Spleen (tissue), 11 donors: ENCODE data around the gene TDRD9. TPM values are rescaled to one million over a fixed set of nuclear protein-coding genes. Genes with fewer than 3 reads are reported as not detected.

ENCODE experiments used
- DNase-seq: peaks from one replicate; pipeline ENCODE4 v3.0.0-alpha.2; 2020
- H3K27ac ChIP-seq, 8 donors: fragments of 200-600 bp; sonication (generic) in 7 of 8; 1 replicate in 4 of 8; 2 replicates in 4 of 8; pipeline versions ENCODE4 v1.5.0 to v1.8.0; 2016 to 2021; ENCODE audit warnings: inconsistent platforms in 4 of 8, mild to moderate bottlenecking in 4 of 8, moderate library complexity in 1 of 8
- H3K27me3 ChIP-seq, 7 donors: fragments of 200-600 bp; sonication (generic) in 6 of 7; replicated peaks in 1 of 7; 1 replicate in 4 of 7; 2 replicates in 3 of 7; pipeline versions ENCODE4 v1.5.0 to v1.8.0; 2016 to 2021; ENCODE audit warnings: inconsistent platforms in 3 of 7, mild to moderate bottlenecking in 1 of 7
- H3K36me3 ChIP-seq, 6 donors: fragments of 200-600 bp; sonication (generic) in 5 of 6; 1 replicate in 4 of 6; 2 replicates in 2 of 6; pipeline versions ENCODE4 v1.5.0 to v1.8.0; 2016 to 2021; ENCODE audit warnings: inconsistent platforms in 2 of 6
- H3K4me1 ChIP-seq, 6 donors: fragments of 200-600 bp; sonication (generic) in 5 of 6; 1 replicate in 3 of 6; 2 replicates in 3 of 6; pipeline versions ENCODE4 v1.5.0 to v1.8.0; 2016 to 2021; ENCODE audit warnings: inconsistent platforms in 3 of 6
- H3K4me3 ChIP-seq, 8 donors: fragments of 200-600 bp; sonication (generic) in 7 of 8; 1 replicate in 4 of 8; 2 replicates in 4 of 8; pipeline versions ENCODE4 v1.5.0 to v1.8.0; 2016 to 2021; ENCODE audit warnings: inconsistent platforms in 4 of 8, mild to moderate bottlenecking in 4 of 8, moderate library complexity in 2 of 8
- H3K9me3 ChIP-seq, 8 donors: fragments of 200-600 bp; sonication (generic) in 7 of 8; 1 replicate in 4 of 8; 2 replicates in 4 of 8; pipeline versions ENCODE4 v1.5.0 to v1.8.0; 2016 to 2021; ENCODE audit warnings: inconsistent platforms in 4 of 8
- POLR2A ChIP-seq, 3 donors: fragments of 450-650 bp; IDR thresholded peaks; one replicate each; pipeline ENCODE4 v1.5.1; 2017; ENCODE audit warnings: antibody characterized with exemption in 3 of 3, mild to moderate bottlenecking in 1 of 3
- POLR2AphosphoS5 ChIP-seq, 3 donors: sonication (generic); formaldehyde crosslinking; IDR thresholded peaks; one replicate each; pipeline ENCODE4 v1.5.1; 2017; ENCODE audit warnings: antibody characterized with exemption in 3 of 3
- WGBS, 5 donors: extraction: QIAGEN DNeasy Blood & Tissue Kit in 3 of 5; methylation state at CpG; one replicate each; pipeline versions ENCODE4 v1.1.5 to v1.1.7; 2013 to 2018; 5-methylcytosine and 5-hydroxymethylcytosine counted together
- intact Hi-C: fragments of 100-400 bp; cut with DNase I; formaldehyde crosslinking; loops from one replicate; pipeline ENCODE4 v1.15.0; 2023; ENCODE audit warnings: low total_unique reads
- polyA plus RNA-seq, 3 donors: library from polyadenylated mRNA; stranded (reverse); fragments of 200-250 nt; gene quantifications; one replicate each; pipeline ENCODE4 v1.2.1, GENCODE V29; 2013
- total RNA-seq, 7 donors: library from RNA; depleted of rRNA in 3 of 7; stranded (reverse); fragments of >200 nt in 3 of 7; fragmentation: NEBNext Ultra II Directional in 4 of 7; extraction: Animal tissue kit (Norgen Biotek cat#: 25700) in 4 of 7; gene quantifications; one replicate each; pipeline versions ENCODE4 v1.1.0 to v1.2.1, GENCODE V29; 2016 to 2021
- TF ChIP-seq, protein P1 (sequence below), 11 experiments: fragments of 200-600 bp in 7 of 11; fragments of 450-650 bp in 4 of 11; sonication (generic) in 4 of 11; IDR thresholded peaks in 8 of 11; conservative IDR thresholded peaks in 3 of 11; 1 replicate in 7 of 11; 2 replicates in 4 of 11; pipeline versions ENCODE4 v1.4.0 to v1.8.0; 2016 to 2021; ENCODE audit warnings: antibody characterized with exemption in 11 of 11, inconsistent platforms in 4 of 11, mild to moderate bottlenecking in 1 of 11
- donor health status: healthy with polysubstance abuse.
- donor health status: DM: no; HTN: no; CAD: no; lungs with moderate emphysema.
- donor health status: DM: no; HTN: no; CAD: no.
- donor health status: Bipolar disorder and iron deficiency.
- donor health status: healthy.
- donor health status: DM: no; HTN: no; CAD: no.
- donor health status: DM: yes; HTN: yes; CAD: no.

TDRD9 gene
- total and polyA plus RNA-seq, 10 donors: 0.70 to 18.7 (median 8.0) TPM

DNA sequence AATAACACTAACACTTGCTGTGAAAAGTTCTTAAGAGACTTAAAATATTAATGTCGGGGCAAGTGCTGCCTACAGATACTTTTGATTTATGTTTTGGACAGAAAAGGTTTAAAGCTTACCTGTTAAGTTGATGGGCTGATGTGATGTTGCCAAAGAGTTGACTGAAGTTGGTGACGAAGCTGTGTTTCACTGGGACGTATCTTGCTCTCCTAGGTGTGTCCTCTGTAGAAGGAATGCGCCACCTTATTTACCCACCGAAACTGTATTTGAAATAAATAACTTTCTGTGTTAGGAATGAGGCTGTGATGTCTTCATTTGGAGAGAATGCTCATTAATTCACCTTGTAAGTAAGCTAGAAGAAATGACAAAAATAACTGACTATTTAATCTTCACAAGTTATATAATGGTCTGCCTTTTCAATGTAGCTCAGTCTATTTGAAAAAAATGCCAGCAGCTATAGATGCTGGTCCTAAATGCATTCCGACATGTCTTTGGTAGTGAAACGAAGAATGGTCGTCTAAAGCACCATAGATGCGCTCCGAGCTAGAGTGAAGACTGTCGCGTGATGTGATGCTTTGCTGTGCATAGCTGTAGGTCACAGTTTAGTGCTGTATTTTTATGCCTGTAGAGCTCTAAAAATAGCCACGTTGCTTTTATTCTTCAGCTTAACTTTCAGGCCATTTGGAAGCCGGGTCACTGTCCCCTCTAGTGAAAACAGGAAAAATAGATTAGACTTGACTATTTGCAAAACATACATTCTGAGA lies 13.9 kb downstream of the TDRD9 start, which contains the start of gene RD3L:
Gene RD3L, minus strand, starts transcription at position 557 of the 764 bp plus-strand sequence. CDS start 834 bp downstream, outside the sequence.
- DNase-seq: no peak
- no peak within 1 kb of the TSS for H3K4me3 ChIP-seq
- no peak within 1 kb of the TSS for H3K27ac ChIP-seq
- no peaks in the 10 kb centered on the region for H3K4me1 ChIP-seq
- H3K27me3 ChIP-seq: peaks cover 0 to 48% (median 0%) of the 10 kb centered on the region in 7 donors
- WGBS, 5 donors: 83 to 87% (median 85%) methylated on average over 14 of the region's 14 CpGs
- intact Hi-C loops: no loop called here
- peaks cover 0 to 6% (median 0%) of the 10 kb centered on the region in 8 donors for H3K9me3 ChIP-seq
- H3K36me3 ChIP-seq: no peaks in the 10 kb centered on the region
- TF ChIP-seq, protein P1, sequence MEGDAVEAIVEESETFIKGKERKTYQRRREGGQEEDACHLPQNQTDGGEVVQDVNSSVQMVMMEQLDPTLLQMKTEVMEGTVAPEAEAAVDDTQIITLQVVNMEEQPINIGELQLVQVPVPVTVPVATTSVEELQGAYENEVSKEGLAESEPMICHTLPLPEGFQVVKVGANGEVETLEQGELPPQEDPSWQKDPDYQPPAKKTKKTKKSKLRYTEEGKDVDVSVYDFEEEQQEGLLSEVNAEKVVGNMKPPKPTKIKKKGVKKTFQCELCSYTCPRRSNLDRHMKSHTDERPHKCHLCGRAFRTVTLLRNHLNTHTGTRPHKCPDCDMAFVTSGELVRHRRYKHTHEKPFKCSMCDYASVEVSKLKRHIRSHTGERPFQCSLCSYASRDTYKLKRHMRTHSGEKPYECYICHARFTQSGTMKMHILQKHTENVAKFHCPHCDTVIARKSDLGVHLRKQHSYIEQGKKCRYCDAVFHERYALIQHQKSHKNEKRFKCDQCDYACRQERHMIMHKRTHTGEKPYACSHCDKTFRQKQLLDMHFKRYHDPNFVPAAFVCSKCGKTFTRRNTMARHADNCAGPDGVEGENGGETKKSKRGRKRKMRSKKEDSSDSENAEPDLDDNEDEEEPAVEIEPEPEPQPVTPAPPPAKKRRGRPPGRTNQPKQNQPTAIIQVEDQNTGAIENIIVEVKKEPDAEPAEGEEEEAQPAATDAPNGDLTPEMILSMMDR (IDR thresholded peaks at IDR 0.05 in 8 of 11, conservative IDR thresholded peaks at IDR 0.05 in 3 of 11): no peak
- TF ChIP-seq POLR2A (IDR thresholded peaks at IDR 0.05): no peak
- TF ChIP-seq POLR2AphosphoS5 (IDR thresholded peaks at IDR 0.05): no peak

DNA sequence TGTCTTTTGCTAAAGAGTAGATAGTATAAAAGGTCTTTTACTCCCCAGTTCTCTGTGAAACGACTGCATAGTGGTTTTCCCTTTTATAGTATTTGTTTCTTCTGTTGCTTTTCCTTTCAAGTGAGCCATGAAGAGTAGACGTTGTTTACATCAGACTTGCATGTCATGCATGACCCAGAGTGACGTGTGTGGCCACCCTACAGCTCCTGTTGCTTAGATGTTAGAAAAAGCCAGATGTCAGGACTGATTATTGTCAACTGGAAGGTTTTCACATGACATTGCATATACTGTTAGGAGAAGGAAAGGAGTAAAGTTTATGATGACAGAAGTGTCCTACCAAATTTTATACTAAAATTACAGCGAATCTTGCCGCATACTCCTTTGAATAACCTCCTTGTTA lies 15.4 kb downstream of the TDRD9 start:
- WGBS, 5 donors: 63 to 75% (median 70%) methylated on average over 5 of the region's 5 CpGs
- Histone ChIP-seq H3K27ac (no peak overlapping the region), H3K27me3 (peaks cover 0 to 54% (median 0%) of the 10 kb centered on the region in 7 donors), H3K36me3 (no peaks in the 10 kb centered on the region), H3K4me3 (no peak overlapping the region), H3K4me1 (no peaks in the 10 kb centered on the region), H3K9me3 (peaks cover 0 to 7% (median 0%) of the 10 kb centered on the region in 8 donors)
- DNase-seq: no peak
- intact Hi-C loops: no loop called here
- TF ChIP-seq, protein P1 (IDR thresholded peaks at IDR 0.05 in 8 of 11, conservative IDR thresholded peaks at IDR 0.05 in 3 of 11): no peak
- TF ChIP-seq POLR2A (IDR thresholded peaks at IDR 0.05) (no peak), POLR2AphosphoS5 (IDR thresholded peaks at IDR 0.05) (no peak)

DNA sequence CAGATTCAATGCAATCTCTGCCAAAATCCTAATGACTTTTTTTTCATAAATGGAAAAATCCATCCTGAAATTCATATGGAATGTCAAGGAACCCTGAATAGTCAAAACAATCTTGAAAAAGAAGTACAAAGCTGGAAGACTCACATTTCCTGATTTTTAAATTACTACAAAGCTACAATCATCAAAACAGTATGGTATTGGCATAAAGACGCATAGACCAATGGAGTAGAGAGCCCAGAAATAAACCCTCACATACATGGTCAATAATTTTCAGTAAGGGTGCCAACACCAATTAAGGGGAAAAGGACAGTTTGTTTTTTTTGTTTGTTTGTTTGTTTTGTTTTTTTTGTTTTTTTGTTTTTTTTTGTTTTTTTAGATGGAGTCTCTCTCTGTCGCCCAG lies 18.7 kb downstream of the TDRD9 start:
- Histone ChIP-seq H3K36me3 (no peaks in the 10 kb centered on the region), H3K4me1 (no peaks in the 10 kb centered on the region), H3K27ac (no peak overlapping the region), H3K4me3 (no peak overlapping the region), H3K9me3 (peaks cover 0 to 7% (median 0%) of the 10 kb centered on the region in 8 donors), H3K27me3 (peaks cover 0 to 39% (median 0%) of the 10 kb centered on the region in 7 donors)
- intact Hi-C loops: no loop called here
- TF ChIP-seq, protein P1 (IDR thresholded peaks at IDR 0.05 in 8 of 11, conservative IDR thresholded peaks at IDR 0.05 in 3 of 11): no peak
- TF ChIP-seq POLR2AphosphoS5 (IDR thresholded peaks at IDR 0.05) (no peak), POLR2A (IDR thresholded peaks at IDR 0.05) (no peak)
- 90 to 93% (median 91%) methylated on average over 2 of the region's 2 CpGs for WGBS, 5 donors
- DNase-seq: no peak

DNA sequence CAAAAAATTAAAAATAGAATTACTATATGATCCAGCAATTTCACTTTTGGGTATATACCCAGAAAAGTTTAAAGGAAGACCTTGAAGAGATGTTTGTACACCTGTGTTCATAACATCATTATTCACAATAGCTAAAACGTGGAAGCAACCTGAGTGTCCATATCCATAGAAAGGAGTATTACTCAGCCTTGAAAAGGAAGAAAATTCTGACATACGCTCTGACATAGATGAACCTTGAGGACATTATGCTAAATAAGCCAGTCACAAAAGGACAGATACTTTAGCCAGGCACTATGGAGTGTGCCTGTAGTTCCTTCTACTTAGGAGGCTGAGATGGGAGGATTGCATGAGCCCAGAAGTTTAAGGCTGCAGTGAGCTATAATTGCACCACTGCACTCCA lies 20.2 kb downstream of the TDRD9 start:
- 75 to 91% (median 87%) methylated on average over 2 of the region's 2 CpGs for WGBS, 5 donors
- Histone ChIP-seq H3K27me3 (peaks cover 0 to 33% (median 0%) of the 10 kb centered on the region in 7 donors), H3K9me3 (peaks cover 0 to 7% (median 0%) of the 10 kb centered on the region in 8 donors), H3K4me1 (no peaks in the 10 kb centered on the region), H3K4me3 (no peak overlapping the region), H3K36me3 (no peaks in the 10 kb centered on the region), H3K27ac (peak overlapping the region in 2 of 8 donors; percentile 64 to 81)
- no peak for DNase-seq
- TF ChIP-seq, protein P1 (IDR thresholded peaks at IDR 0.05 in 8 of 11, conservative IDR thresholded peaks at IDR 0.05 in 3 of 11): no peak
- no peak for TF ChIP-seq POLR2A (IDR thresholded peaks at IDR 0.05)
- TF ChIP-seq POLR2AphosphoS5 (IDR thresholded peaks at IDR 0.05): no peak
- intact Hi-C loops: no loop called here
